Upper lobe of left lung (tissue), 6 donors: ENCODE measurements around the gene SLC5A11. TPM values are rescaled to one million over a fixed set of nuclear protein-coding genes. Genes with fewer than 3 reads are reported as not detected.
"Not testable (repeated sequence)": the region's sequence is repeated elsewhere in the genome, so short reads cannot be mapped to it uniquely, and the experiment has no call there.

Experiments used
- ATAC-seq, 2 donors: fragments of 200-7000 bp; cut with Tn5 transposase; one replicate each; pipeline ENCODE4 v1.9.1; 2022; ENCODE audit warnings: mild to moderate bottlenecking in 2 of 2, moderate library complexity in 2 of 2; ENCODE audit not compliant: low FRiP score in 2 of 2
- DNase-seq, 2 donors: peaks; one replicate each; pipeline ENCODE4 v3.0.0-alpha.2; 2019 to 2020
- H3K27ac ChIP-seq, 4 donors: fragments of 200-600 bp; sonication (generic); one replicate each; pipeline ENCODE4 v1.5.1; 2016 to 2019
- H3K27me3 ChIP-seq, 4 donors: fragments of 200-600 bp; sonication (generic); one replicate each; pipeline ENCODE4 v1.5.1; 2017 to 2019
- H3K36me3 ChIP-seq, 4 donors: fragments of 200-600 bp; sonication (generic); one replicate each; pipeline ENCODE4 v1.5.1; 2016 to 2019
- H3K4me1 ChIP-seq, 4 donors: fragments of 200-600 bp; sonication (generic); one replicate each; pipeline ENCODE4 v1.5.1; 2018 to 2019
- H3K4me3 ChIP-seq, 4 donors: fragments of 200-600 bp; sonication (generic); one replicate each; pipeline ENCODE4 v1.5.1; 2017 to 2019; ENCODE audit warnings: mild to moderate bottlenecking in 2 of 4, moderate library complexity in 1 of 4
- H3K9me3 ChIP-seq, 4 donors: fragments of 200-600 bp; sonication (generic); one replicate each; pipeline ENCODE4 v1.5.1; 2018 to 2019
- EP300 ChIP-seq, 4 donors: sonication (generic); formaldehyde crosslinking; IDR thresholded peaks; one replicate each; pipeline ENCODE4 v1.5.1; 2017; ENCODE audit warnings: antibody characterized with exemption in 4 of 4, control low read depth in 2 of 4
- POLR2A ChIP-seq, 4 donors: fragments of 450-650 bp; IDR thresholded peaks; one replicate each; pipeline ENCODE4 v1.5.1; 2016 to 2017; ENCODE audit warnings: antibody characterized with exemption in 4 of 4, mild to moderate bottlenecking in 2 of 4
- POLR2AphosphoS5 ChIP-seq, 2 donors: sonication (generic); formaldehyde crosslinking; IDR thresholded peaks; one replicate each; pipeline ENCODE4 v1.5.1; 2017; ENCODE audit warnings: antibody characterized with exemption in 2 of 2
- WGBS, 2 donors: methylation state at CpG; one replicate each; pipeline ENCODE4 v1.1.5; 2017 to 2018; 5-methylcytosine and 5-hydroxymethylcytosine counted together
- total RNA-seq, 6 donors: library from RNA; depleted of rRNA in 4 of 6; stranded (reverse); fragments of >200 nt in 4 of 6; gene quantifications; one replicate each; pipeline versions ENCODE4 v1.1.0 to v1.2.1, GENCODE V29; 2016 to 2021
- TF ChIP-seq, protein P1 (sequence below), 6 experiments: fragments of 450-650 bp in 4 of 6; fragments of 200-600 bp in 2 of 6; sonication (generic) in 2 of 6; IDR thresholded peaks; one replicate each; pipeline ENCODE4 v1.5.1; 2016 to 2019; ENCODE audit warnings: antibody characterized with exemption in 6 of 6
- donor health status: DM: no; HTN: no; CAD: no; lungs with moderate emphysema.
- donor health status: DM: no; HTN: yes; CAD: no; lungs with severe emphysema.

SLC5A11 gene
- total RNA-seq, 6 donors from 2014 or later: 0.15 to 0.86 (median 0.30) TPM; not detected in 3

DNA sequence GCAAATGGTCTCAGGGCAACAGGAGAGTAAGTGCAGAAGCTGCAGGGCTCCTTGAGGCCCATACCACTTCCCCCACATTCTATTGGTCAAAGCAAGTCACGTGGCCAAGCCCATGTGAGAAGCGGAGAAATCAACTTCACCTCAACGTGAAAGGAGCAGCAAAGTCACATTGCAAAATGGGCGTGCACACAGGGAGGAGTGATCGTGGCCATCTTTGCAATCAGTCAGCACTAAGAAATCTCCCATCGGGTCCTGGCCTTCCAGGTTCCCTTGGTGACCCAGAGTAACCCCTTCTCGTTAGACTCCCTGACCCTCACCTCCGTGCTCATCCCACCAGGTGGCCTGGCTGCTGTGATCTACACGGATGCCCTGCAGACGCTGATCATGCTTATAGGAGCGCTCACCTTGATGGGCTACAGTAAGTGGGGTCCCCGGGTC lies 38.0 kb downstream of the SLC5A11 start:
- no peak overlapping the region for H3K4me3 ChIP-seq
- WGBS, 2 donors: 69 to 76% methylated on average over 11 to 12 of the region's 12 CpGs
- ATAC-seq (no peak), DNase-seq (no peak)
- H3K9me3 ChIP-seq: no peaks in the 10 kb centered on the region
- H3K27me3 ChIP-seq: no peaks in the 10 kb centered on the region
- TF ChIP-seq POLR2A (IDR thresholded peaks at IDR 0.05) (no peak), POLR2AphosphoS5 (IDR thresholded peaks at IDR 0.05) (no peak), EP300 (IDR thresholded peaks at IDR 0.05) (no peak)
- TF ChIP-seq, protein P1, sequence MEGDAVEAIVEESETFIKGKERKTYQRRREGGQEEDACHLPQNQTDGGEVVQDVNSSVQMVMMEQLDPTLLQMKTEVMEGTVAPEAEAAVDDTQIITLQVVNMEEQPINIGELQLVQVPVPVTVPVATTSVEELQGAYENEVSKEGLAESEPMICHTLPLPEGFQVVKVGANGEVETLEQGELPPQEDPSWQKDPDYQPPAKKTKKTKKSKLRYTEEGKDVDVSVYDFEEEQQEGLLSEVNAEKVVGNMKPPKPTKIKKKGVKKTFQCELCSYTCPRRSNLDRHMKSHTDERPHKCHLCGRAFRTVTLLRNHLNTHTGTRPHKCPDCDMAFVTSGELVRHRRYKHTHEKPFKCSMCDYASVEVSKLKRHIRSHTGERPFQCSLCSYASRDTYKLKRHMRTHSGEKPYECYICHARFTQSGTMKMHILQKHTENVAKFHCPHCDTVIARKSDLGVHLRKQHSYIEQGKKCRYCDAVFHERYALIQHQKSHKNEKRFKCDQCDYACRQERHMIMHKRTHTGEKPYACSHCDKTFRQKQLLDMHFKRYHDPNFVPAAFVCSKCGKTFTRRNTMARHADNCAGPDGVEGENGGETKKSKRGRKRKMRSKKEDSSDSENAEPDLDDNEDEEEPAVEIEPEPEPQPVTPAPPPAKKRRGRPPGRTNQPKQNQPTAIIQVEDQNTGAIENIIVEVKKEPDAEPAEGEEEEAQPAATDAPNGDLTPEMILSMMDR (IDR thresholded peaks at IDR 0.05): no peak
- no peak overlapping the region for H3K27ac ChIP-seq
- no peaks in the 10 kb centered on the region for H3K36me3 ChIP-seq
- no peaks in the 10 kb centered on the region for H3K4me1 ChIP-seq

DNA sequence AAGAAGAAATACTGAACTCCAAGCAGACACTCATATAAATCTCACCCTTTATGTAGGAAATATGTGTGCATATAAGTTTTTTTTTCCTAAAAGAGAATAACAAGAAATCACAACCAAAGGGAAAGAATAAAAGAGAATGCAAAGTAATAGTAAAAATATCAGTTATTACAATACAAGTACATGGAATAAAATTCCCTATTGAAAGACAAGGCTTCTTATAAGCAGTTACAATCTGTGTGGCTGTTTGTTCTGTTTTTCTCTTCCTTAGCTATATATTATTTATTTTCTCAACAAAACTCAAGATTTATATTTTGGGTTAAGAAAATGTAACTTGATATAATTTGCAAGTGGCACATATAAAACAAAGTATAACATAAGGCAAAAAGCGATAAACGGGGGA lies 41.7 kb downstream of the SLC5A11 start:
- no peak for TF ChIP-seq POLR2AphosphoS5 (IDR thresholded peaks at IDR 0.05)
- TF ChIP-seq POLR2A (IDR thresholded peaks at IDR 0.05): no peak
- TF ChIP-seq, protein P1 (IDR thresholded peaks at IDR 0.05): no peak
- no peak for TF ChIP-seq EP300 (IDR thresholded peaks at IDR 0.05)
- ATAC-seq: no peak
- Histone ChIP-seq H3K4me1 (no peaks in the 10 kb centered on the region), H3K9me3 (no peaks in the 10 kb centered on the region), H3K4me3 (no peak overlapping the region), H3K36me3 (no peaks in the 10 kb centered on the region), H3K27ac (no peak overlapping the region), H3K27me3 (no peaks in the 10 kb centered on the region)
- WGBS, 2 donors: 95 to 98% methylated on average over 2 of the region's 2 CpGs
- no peak for DNase-seq

GRCh38 chr16:24890746-24891145 lies 45.0 kb downstream of the SLC5A11 start:
- ATAC-seq (no peak), DNase-seq (no peak)
- Histone ChIP-seq H3K27me3 (no peaks in the 10 kb centered on the region), H3K36me3 (no peaks in the 10 kb centered on the region), H3K27ac (no peak overlapping the region), H3K4me1 (no peaks in the 10 kb centered on the region), H3K4me3 (no peak overlapping the region), H3K9me3 (no peaks in the 10 kb centered on the region)
- 84 to 86% methylated on average over 13 of the region's 13 CpGs for WGBS, 2 donors
- TF ChIP-seq EP300 (IDR thresholded peaks at IDR 0.05): no peak
- TF ChIP-seq, protein P1 (IDR thresholded peaks at IDR 0.05): no peak
- TF ChIP-seq POLR2AphosphoS5 (IDR thresholded peaks at IDR 0.05): no peak
- TF ChIP-seq POLR2A (IDR thresholded peaks at IDR 0.05): no peak

DNA sequence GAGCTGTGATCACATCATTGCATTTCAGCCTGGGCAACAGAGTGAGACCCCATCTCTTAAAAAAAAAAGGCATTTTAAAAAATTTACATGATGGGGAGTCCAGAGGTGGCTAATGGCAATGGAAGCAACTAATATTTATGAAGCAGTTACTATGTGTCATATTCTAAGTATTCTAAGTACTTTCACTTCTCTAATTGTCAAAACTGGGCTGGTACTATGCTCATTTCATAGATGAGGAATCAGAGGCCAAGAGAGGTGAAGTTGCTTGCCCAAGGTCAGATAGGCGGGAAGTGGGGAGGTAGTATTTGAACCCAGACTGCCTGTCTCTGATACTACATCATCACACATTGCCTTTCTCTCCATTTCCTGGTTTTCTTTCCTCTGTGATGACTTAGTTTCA lies 50.7 kb downstream of the SLC5A11 start:
- no peak for TF ChIP-seq POLR2A (IDR thresholded peaks at IDR 0.05)
- no peak for TF ChIP-seq POLR2AphosphoS5 (IDR thresholded peaks at IDR 0.05)
- TF ChIP-seq, protein P1 (IDR thresholded peaks at IDR 0.05): no peak
- TF ChIP-seq EP300 (IDR thresholded peaks at IDR 0.05): no peak
- Histone ChIP-seq H3K27me3 (no peaks in the 10 kb centered on the region), H3K9me3 (no peaks in the 10 kb centered on the region), H3K36me3 (no peaks in the 10 kb centered on the region), H3K4me1 (no peaks in the 10 kb centered on the region), H3K4me3 (no peak overlapping the region), H3K27ac (no peak overlapping the region)
- 81 to 95% methylated on average over 1 of the region's 1 CpG for WGBS, 2 donors
- ATAC-seq: no peak
- no peak for DNase-seq

DNA sequence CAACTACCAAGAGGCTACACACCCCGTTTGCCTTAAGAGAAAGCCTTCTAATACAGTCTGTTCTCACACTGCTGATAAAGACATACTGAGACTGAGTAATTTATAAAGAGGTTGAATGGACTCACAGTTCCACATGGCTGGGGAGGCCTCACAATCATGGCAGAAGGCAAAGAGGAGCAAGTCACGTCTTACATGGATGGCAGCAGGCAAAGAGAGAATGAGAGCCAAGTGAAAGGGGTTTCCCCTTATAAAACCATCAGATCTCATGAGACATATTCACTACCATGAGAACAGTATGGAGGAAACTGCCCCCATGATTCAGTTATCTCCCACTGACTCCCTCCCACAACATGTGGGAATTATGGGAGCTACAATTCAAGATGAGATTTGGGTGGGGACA lies 51.8 kb downstream of the SLC5A11 start:
- H3K4me1 ChIP-seq, H3K36me3 ChIP-seq, H3K27me3 ChIP-seq, H3K4me3 ChIP-seq, H3K9me3 ChIP-seq, H3K27ac ChIP-seq, ATAC-seq, DNase-seq: not testable (repeated sequence)
- 62 to 79% methylated on average over 2 of the region's 2 CpGs for WGBS, 2 donors
